GM18511 (cell line): ENCODE data around the gene NUAK2.
A peak's percentile ranks its signal among the peaks of the same experiment; 100 is the strongest.

Source experiments
- ATAC-seq: cut with Tn5 transposase; IDR thresholded peaks from one replicate; pipeline ENCODE4 v1.9.1; 2021; ENCODE audit warnings: mild to moderate bottlenecking, moderate library complexity; ENCODE audit not compliant: unreplicated experiment

Gene NUAK2

GRCh38 chr1:205348554-205349487 is 27.3 kb upstream of the NUAK2 start:
- ATAC-seq, result no peak

- ATAC-seq, result no peak
Observed at GRCh38 chr1:205346956-205347574, 25.5 kb upstream of the NUAK2 start.

- no peak for ATAC-seq
Observed at GRCh38 chr1:205345761-205346160, 24.2 kb upstream of the NUAK2 start.

- ATAC-seq, result no peak
Observed at GRCh38 chr1:205344066-205344928, 22.8 kb upstream of the NUAK2 start.

GRCh38 chr1:205343431-205344065 is 22.0 kb upstream of the NUAK2 start:
- no peak for ATAC-seq

GRCh38 chr1:205342986-205343385 is 21.4 kb upstream of the NUAK2 start:
- no peak for ATAC-seq

GRCh38 chr1:205340676-205341075 is 19.1 kb upstream of the NUAK2 start:
- no peak for ATAC-seq

GRCh38 chr1:205339717-205340116 is 18.2 kb upstream of the NUAK2 start:
- ATAC-seq, result peak; percentile 90

GRCh38 chr1:205339197-205339702 is 17.7 kb upstream of the NUAK2 start:
- ATAC-seq, result peak; percentile 11

GRCh38 chr1:205338011-205338410 is 16.5 kb upstream of the NUAK2 start:
- no peak for ATAC-seq

GRCh38 chr1:205337481-205337880 is 15.9 kb upstream of the NUAK2 start:
- ATAC-seq, result no peak

GRCh38 chr1:205335692-205336091 is 14.1 kb upstream of the NUAK2 start:
- ATAC-seq, result no peak

GRCh38 chr1:205332015-205332791 is 10.7 kb upstream of the NUAK2 start:
- no peak for ATAC-seq

GRCh38 chr1:205330150-205330549 is 8.6 kb upstream of the NUAK2 start:
- no peak for ATAC-seq

- no peak for ATAC-seq
Observed at GRCh38 chr1:205329719-205330118, 8.2 kb upstream of the NUAK2 start.

- ATAC-seq, result no peak
Observed at GRCh38 chr1:205328476-205328875, 6.9 kb upstream of the NUAK2 start.

GRCh38 chr1:205326812-205327466 is 5.4 kb upstream of the NUAK2 start:
- no peak for ATAC-seq

GRCh38 chr1:205325334-205325884 is 3.9 kb upstream of the NUAK2 start:
- no peak for ATAC-seq

- ATAC-seq, result no peak
Observed at GRCh38 chr1:205324781-205325180, 3.2 kb upstream of the NUAK2 start.
